Uterus (tissue), 4 donors: ENCODE data around the gene SNAPC2. TPM values are rescaled to one million over a fixed set of nuclear protein-coding genes. Genes with fewer than 3 reads are reported as not detected.

Experiments
- DNase-seq, 2 donors: peaks; one replicate each; pipeline ENCODE4 v3.0.0-alpha.2; 2019 to 2020
- H3K27ac ChIP-seq, 2 donors: fragments of 200-600 bp; sonication (generic); 1 replicate in 1 of 2; 2 replicates in 1 of 2; pipeline ENCODE4 v1.5.1; 2016 to 2018
- H3K27me3 ChIP-seq, 2 donors: fragments of 200-600 bp; sonication (generic); one replicate each; pipeline ENCODE4 v1.5.1; 2018 to 2019; ENCODE audit warnings: control low read depth in 1 of 2
- H3K36me3 ChIP-seq, 2 donors: fragments of 200-600 bp; sonication (generic); one replicate each; pipeline ENCODE4 v1.5.1; 2019; ENCODE audit warnings: control low read depth in 1 of 2
- H3K4me1 ChIP-seq, 2 donors: fragments of 200-600 bp; sonication (generic); one replicate each; pipeline ENCODE4 v1.5.1; 2018 to 2019; ENCODE audit warnings: control low read depth in 1 of 2
- H3K4me3 ChIP-seq, 2 donors: fragments of 200-600 bp; sonication (generic); 1 replicate in 1 of 2; 2 replicates in 1 of 2; pipeline ENCODE4 v1.5.1; 2018 to 2019; ENCODE audit warnings: mild to moderate bottlenecking in 1 of 2
- H3K9me3 ChIP-seq, 2 donors: fragments of 200-600 bp; sonication (generic); one replicate each; pipeline ENCODE4 v1.5.1; 2019; ENCODE audit warnings: control low read depth in 1 of 2
- CTCF ChIP-seq, 4 experiments: fragments of 200-600 bp in 2 of 4; fragments of 450-650 bp in 2 of 4; sonication (generic) in 2 of 4; IDR thresholded peaks; one replicate each; pipeline ENCODE4 v1.5.1; 2016 to 2019; ENCODE audit warnings: antibody characterized with exemption in 4 of 4, mild to moderate bottlenecking in 2 of 4, moderate library complexity in 1 of 4
- POLR2A ChIP-seq, 2 donors: fragments of 450-650 bp; IDR thresholded peaks; one replicate each; pipeline ENCODE4 v1.6.1; 2016; ENCODE audit warnings: antibody characterized with exemption in 2 of 2, mild to moderate bottlenecking in 1 of 2, moderate library complexity in 1 of 2
- intact Hi-C: fragments of 100-400 bp; cut with DNase I; formaldehyde crosslinking; loops from one replicate; pipeline ENCODE4 v1.15.1; 2023; ENCODE audit warnings: low total_unique reads
- total RNA-seq, 4 donors: library from RNA; depleted of rRNA in 3 of 4; stranded (reverse); fragments of >200 nt in 3 of 4; gene quantifications; one replicate each; pipeline versions ENCODE4 v1.1.0 to v1.2.4, GENCODE V29; 2014 to 2023
- donor health status: DM: yes; HTN: yes; CAD: no.

Gene SNAPC2
- total RNA-seq, 4 donors from 2014 or later: 11.8 to 66.8 (median 19.0) TPM

GRCh38 chr19:7898967-7899366 lies 21.2 kb upstream of the SNAPC2 start:
- Histone ChIP-seq H3K4me1 (peaks cover 0 to 4% of the 10 kb centered on the region in 2 donors), H3K27ac (no peak overlapping the region), H3K9me3 (no peaks in the 10 kb centered on the region), H3K27me3 (no peaks in the 10 kb centered on the region), H3K36me3 (no peaks in the 10 kb centered on the region), H3K4me3 (no peak overlapping the region)
- intact Hi-C loops: no loop called here
- no peak for TF ChIP-seq POLR2A (IDR thresholded peaks at IDR 0.05)
- TF ChIP-seq CTCF (IDR thresholded peaks at IDR 0.05): no peak
- no peak for DNase-seq

GRCh38 chr19:7899751-7900378 lies 20.3 kb upstream of the SNAPC2 start:
- Histone ChIP-seq H3K4me1 (peaks cover 3 to 8% of the 10 kb centered on the region in 2 donors), H3K4me3 (no peak overlapping the region), H3K9me3 (no peaks in the 10 kb centered on the region), H3K27me3 (no peaks in the 10 kb centered on the region), H3K36me3 (no peaks in the 10 kb centered on the region), H3K27ac (no peak overlapping the region)
- no peak for DNase-seq
- intact Hi-C loops: no loop called here
- no peak for TF ChIP-seq CTCF (IDR thresholded peaks at IDR 0.05)

- DNase-seq: no peak
- Histone ChIP-seq H3K27ac (no peak overlapping the region), H3K27me3 (no peaks in the 10 kb centered on the region), H3K9me3 (no peaks in the 10 kb centered on the region), H3K4me3 (no peak overlapping the region), H3K4me1 (peaks cover 9 to 13% of the 10 kb centered on the region in 2 donors), H3K36me3 (no peaks in the 10 kb centered on the region)
- TF ChIP-seq POLR2A (IDR thresholded peaks at IDR 0.05) (no peak), CTCF (IDR thresholded peaks at IDR 0.05) (no peak)
- intact Hi-C loops: no loop called here
These were observed 19.7 kb upstream of the SNAPC2 start for GRCh38 chr19:7900401-7900870.

- DNase-seq: no peak
These were observed 19.2 kb upstream of the SNAPC2 start for GRCh38 chr19:7900931-7901330.

More at GRCh38 chr19:7900931-7901330, 19.2 kb upstream of the SNAPC2 start:
- intact Hi-C loops: no loop called here
- Histone ChIP-seq H3K27me3 (no peaks in the 10 kb centered on the region), H3K27ac (no peak overlapping the region), H3K4me1 (peaks cover 10 to 14% of the 10 kb centered on the region in 2 donors), H3K4me3 (no peak overlapping the region), H3K9me3 (no peaks in the 10 kb centered on the region), H3K36me3 (no peaks in the 10 kb centered on the region)
- TF ChIP-seq POLR2A (IDR thresholded peaks at IDR 0.05) (no peak), CTCF (IDR thresholded peaks at IDR 0.05) (no peak)
